Muscle of leg (tissue), 16 donors: ENCODE data around the gene CLEC2L. TPM values are rescaled to one million over a fixed set of nuclear protein-coding genes. Genes with fewer than 3 reads are reported as not detected.

ENCODE experiments used
- DNase-seq: peaks from one replicate; pipeline ENCODE4 v3.0.0; 2013
- H3K27ac ChIP-seq: one replicate; pipeline ENCODE4 v1.5.1; 2013; ENCODE audit warnings: mild to moderate bottlenecking, low read length, control low read depth
- H3K27me3 ChIP-seq: one replicate; pipeline ENCODE4 v1.6.1; 2013; ENCODE audit warnings: low read length; ENCODE audit not compliant: control insufficient read depth, insufficient read depth
- H3K36me3 ChIP-seq: one replicate; pipeline ENCODE4 v1.6.1; 2013; ENCODE audit warnings: low read length; ENCODE audit not compliant: control insufficient read depth, insufficient read depth
- H3K4me1 ChIP-seq: one replicate; pipeline ENCODE4 v1.6.1; 2013; ENCODE audit warnings: low read length; ENCODE audit not compliant: control insufficient read depth, insufficient read depth
- H3K4me3 ChIP-seq: one replicate; pipeline ENCODE4 v1.5.1; 2013; ENCODE audit warnings: low read length, control low read depth
- H3K9me3 ChIP-seq: replicated peaks from 2 replicates; pipeline ENCODE4 v1.6.1; 2013; ENCODE audit warnings: low read depth, low read length; ENCODE audit not compliant: control insufficient read depth
- WGBS: methylation state at CpG from one replicate; pipeline ENCODE4 v1.1.5; 2013; ENCODE audit warnings: missing lambda C conversion rate; ENCODE audit not compliant: insufficient coverage; 5-methylcytosine and 5-hydroxymethylcytosine counted together
- long read RNA-seq, 11 donors: transcript quantifications; one replicate each; lab custom pipeline, GENCODE V29; 2026
- polyA plus RNA-seq, 8 donors: library from polyadenylated mRNA; unstranded; fragments of 120-200 nt; gene quantifications; one replicate each; pipeline versions ENCODE4 v1.2.1 to v1.2.3, GENCODE V29; 2013; ENCODE audit warnings: inconsistent platforms in 1 of 8, low replicate concordance in 1 of 8; ENCODE audit not compliant: insufficient read length in 8 of 8, insufficient read depth in 1 of 8
- total RNA-seq: library from RNA; stranded (reverse); fragments of 120-200 nt; gene quantifications from one replicate; pipeline ENCODE4 v1.2.4, GENCODE V29; 2013

CLEC2L gene
- 1.3 TPM for total RNA-seq
- 1 to 10 TPM in 6 of 8 donors, under 1 TPM in 2; 0.85 to 2.1 (median 1.3) TPM for polyA plus RNA-seq
- long read RNA-seq, donor 1: 0 reads
- long read RNA-seq, donor 2: 0 reads
- long read RNA-seq, donor 3, partial matches to known transcripts: 0 of 1 reads
- long read RNA-seq, donor 3, other reads (novel, unspliced or antisense): 0 of 1 reads
- long read RNA-seq, donor 4: 0 reads
- long read RNA-seq, donor 5: 0 reads
- long read RNA-seq, donor 6: 0 reads
- long read RNA-seq, donor 7: 0 reads
- long read RNA-seq, donor 8: 0 reads
- long read RNA-seq, donor 9, partial matches to known transcripts: 0 of 1 reads
- long read RNA-seq, donor 9, other reads (novel, unspliced or antisense): 0 of 1 reads
- long read RNA-seq, donor 10: 0 reads
- long read RNA-seq, donor 11: 0 reads

DNA sequence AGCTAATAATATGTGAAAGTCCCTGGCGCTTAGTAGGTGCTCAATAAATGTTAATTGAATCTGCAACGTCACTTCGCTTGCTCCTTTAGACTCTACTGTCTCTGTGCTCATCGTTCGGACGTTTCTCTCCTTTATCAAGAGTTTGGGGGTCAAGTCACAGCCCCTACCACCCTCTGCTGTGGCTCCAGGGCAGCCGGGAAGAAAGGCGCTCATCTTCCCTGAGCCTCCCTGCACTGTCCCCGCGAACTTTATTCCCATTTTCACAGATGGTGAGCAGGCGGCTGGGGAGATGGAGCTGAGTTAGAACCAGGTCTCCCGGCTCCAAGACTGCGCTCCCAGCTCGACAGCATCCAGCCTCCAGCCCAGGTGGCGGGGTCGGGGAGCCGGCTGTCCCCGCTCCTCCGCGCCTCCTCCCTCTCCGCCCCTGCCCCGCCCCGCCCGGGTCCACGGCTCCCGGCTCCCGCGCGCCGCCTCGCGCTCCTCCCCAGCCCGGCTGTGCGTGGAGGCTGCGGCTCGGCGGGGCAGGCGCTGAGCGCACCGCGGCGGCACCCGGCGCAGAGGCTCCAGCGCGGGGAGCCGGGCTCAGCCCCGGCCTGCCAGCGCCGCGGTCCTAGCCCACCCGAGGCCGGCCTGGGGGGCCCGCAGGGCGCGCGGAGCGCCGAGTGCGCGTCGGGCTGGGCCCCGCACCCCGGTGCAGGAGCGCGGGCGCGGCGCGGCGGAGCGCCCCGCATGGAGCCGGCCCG lies at the start of gene CLEC2L:
Gene CLEC2L (plus strand): TSS at position 487 of the 743 bp plus-strand sequence. CDS start 243 bp downstream, at position 730.
- peaks cover 48% of the 10 kb centered on the region for H3K27me3 ChIP-seq
- H3K4me1 ChIP-seq: peaks cover 8% of the 10 kb centered on the region
- DNase-seq: peak; percentile 53
- peak within 1 kb of the TSS; percentile 28 for H3K4me3 ChIP-seq
- under 1% methylated on average over 71 of the region's 75 CpGs for WGBS
- H3K27ac ChIP-seq: no peak within 1 kb of the TSS
- no peaks in the 10 kb centered on the region for H3K36me3 ChIP-seq
- no peaks in the 10 kb centered on the region for H3K9me3 ChIP-seq

DNA sequence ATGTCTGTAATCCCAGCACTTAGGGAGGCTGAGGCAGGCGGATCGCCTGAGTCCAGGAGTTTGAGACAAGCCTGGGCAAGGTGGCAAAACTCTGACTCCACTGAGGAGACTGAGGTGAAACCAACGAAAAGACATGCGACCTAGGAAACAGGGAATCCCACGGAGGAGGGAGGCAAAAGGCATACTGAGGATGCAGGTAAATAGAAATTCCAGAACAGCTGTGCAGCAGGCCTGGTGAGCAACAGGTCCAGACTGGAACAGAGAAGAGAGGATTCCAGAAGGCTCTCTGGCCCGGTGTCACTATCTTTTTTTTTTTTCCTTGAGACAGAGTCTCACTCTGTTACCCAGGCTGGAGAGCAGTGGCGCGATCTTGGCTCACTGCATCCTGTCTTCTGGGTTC lies 47.3 kb upstream of the CLEC2L start:
- WGBS: 87% methylated on average over 5 of the region's 8 CpGs

DNA sequence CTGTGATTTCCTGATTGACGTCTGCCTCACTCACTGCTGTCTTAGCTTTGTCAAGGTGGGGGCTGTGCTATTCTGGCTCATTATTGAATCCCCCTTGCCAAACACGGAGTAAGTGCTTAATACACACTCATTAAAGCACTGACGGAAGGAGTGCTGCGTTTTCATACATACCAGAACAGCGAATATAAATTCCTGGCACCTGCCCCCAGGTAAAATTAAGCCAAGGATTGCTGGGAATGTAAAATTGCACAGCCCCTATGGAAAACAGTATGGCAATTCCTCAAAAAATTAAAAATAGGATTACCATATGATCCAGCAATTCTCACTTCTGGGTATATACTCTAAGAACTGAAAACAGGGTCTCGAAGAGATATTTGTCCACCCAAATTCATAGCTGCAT lies 46.6 kb upstream of the CLEC2L start:
- Histone ChIP-seq H3K9me3 (peaks cover 9% of the 10 kb centered on the region), H3K27ac (no peak overlapping the region), H3K27me3 (peaks cover 19% of the 10 kb centered on the region), H3K36me3 (no peaks in the 10 kb centered on the region), H3K4me3 (no peak overlapping the region), H3K4me1 (no peaks in the 10 kb centered on the region)
- DNase-seq: no peak
- WGBS: 40% methylated on average over 1 of the region's 6 CpGs

More for the DNA sequence above, 47.3 kb upstream of the CLEC2L start:
- Histone ChIP-seq H3K9me3 (peaks cover 9% of the 10 kb centered on the region), H3K36me3 (no peaks in the 10 kb centered on the region), H3K27ac (no peak overlapping the region), H3K27me3 (peaks cover 12% of the 10 kb centered on the region), H3K4me3 (no peak overlapping the region), H3K4me1 (no peaks in the 10 kb centered on the region)
- no peak for DNase-seq

DNA sequence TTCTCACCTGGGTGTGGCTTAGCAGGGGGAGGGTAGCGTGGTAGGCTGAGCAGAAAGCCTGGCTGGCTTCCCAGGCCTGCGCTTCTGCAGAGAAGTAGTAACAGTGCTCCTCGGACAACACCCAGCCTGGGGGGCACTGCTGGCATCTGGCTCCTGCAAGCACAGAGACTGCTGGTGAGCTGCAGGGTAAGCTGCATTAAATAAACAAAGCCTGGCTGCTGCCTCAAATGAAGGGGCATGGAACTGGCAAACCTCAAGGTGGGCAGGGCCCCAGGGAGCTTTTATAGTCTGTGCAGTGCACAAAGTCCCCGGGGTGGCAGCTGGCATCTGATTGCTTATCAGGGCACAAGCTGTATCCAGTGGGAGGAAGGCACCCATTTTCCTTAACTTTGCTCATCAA lies 43.9 kb upstream of the CLEC2L start:
- no peaks in the 10 kb centered on the region for H3K9me3 ChIP-seq
- H3K4me3 ChIP-seq: no peak overlapping the region
- DNase-seq: no peak
- H3K27me3 ChIP-seq: peaks cover 46% of the 10 kb centered on the region
- 65% methylated on average over 3 of the region's 4 CpGs for WGBS
- H3K27ac ChIP-seq: no peak overlapping the region
- H3K36me3 ChIP-seq: no peaks in the 10 kb centered on the region
- peaks cover 12% of the 10 kb centered on the region for H3K4me1 ChIP-seq

DNA sequence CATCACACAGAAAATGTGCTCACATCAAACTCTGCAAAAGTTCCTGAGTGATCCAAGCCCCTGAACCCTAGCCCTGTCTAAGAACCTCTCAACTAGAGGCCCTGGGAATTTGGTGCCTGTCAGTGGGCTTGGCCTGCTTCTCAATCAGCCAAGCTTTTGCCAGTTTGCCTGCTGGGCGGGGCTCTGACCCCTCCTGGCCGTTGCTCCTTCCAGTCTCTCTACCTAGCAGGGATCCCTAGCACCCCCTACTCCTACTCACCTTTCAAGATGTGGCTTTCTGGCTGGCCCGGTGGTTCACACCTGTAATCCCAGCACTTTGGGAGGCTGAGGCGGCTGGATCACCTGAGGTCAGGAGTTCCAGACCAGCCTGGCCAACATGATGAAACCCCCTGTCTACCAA lies 42.1 kb upstream of the CLEC2L start:
- no peak overlapping the region for H3K27ac ChIP-seq
- H3K27me3 ChIP-seq: peaks cover 56% of the 10 kb centered on the region
- DNase-seq: no peak
- no peak overlapping the region for H3K4me3 ChIP-seq
- no peaks in the 10 kb centered on the region for H3K36me3 ChIP-seq
- 64% methylated on average over 4 of the region's 4 CpGs for WGBS
- peaks cover 12% of the 10 kb centered on the region for H3K4me1 ChIP-seq
- no peaks in the 10 kb centered on the region for H3K9me3 ChIP-seq

DNA sequence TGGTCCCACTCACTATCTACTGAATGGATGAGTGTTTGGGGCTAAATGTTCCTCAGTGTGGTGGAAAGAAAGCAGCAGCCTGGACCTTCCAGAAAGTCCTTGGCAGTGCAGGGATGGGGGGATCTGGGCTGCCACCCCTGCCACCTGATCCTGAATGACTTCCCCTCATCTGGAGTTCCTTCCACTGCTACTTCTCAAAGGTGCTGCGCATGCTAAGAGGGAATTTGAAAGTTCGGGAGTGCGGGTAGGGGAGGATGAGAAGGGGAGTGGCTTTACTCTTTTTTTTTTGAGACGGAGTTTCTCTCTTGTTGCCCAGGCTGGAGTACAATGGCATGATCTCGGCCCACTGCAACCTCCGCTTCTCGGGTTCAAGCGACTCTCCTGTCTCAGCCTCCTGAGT lies 41.4 kb upstream of the CLEC2L start:
- Histone ChIP-seq H3K4me3 (no peak overlapping the region), H3K27me3 (peaks cover 61% of the 10 kb centered on the region), H3K4me1 (peaks cover 12% of the 10 kb centered on the region), H3K27ac (no peak overlapping the region), H3K36me3 (no peaks in the 10 kb centered on the region), H3K9me3 (no peaks in the 10 kb centered on the region)
- no peak for DNase-seq
- 60% methylated on average over 1 of the region's 8 CpGs for WGBS

DNA sequence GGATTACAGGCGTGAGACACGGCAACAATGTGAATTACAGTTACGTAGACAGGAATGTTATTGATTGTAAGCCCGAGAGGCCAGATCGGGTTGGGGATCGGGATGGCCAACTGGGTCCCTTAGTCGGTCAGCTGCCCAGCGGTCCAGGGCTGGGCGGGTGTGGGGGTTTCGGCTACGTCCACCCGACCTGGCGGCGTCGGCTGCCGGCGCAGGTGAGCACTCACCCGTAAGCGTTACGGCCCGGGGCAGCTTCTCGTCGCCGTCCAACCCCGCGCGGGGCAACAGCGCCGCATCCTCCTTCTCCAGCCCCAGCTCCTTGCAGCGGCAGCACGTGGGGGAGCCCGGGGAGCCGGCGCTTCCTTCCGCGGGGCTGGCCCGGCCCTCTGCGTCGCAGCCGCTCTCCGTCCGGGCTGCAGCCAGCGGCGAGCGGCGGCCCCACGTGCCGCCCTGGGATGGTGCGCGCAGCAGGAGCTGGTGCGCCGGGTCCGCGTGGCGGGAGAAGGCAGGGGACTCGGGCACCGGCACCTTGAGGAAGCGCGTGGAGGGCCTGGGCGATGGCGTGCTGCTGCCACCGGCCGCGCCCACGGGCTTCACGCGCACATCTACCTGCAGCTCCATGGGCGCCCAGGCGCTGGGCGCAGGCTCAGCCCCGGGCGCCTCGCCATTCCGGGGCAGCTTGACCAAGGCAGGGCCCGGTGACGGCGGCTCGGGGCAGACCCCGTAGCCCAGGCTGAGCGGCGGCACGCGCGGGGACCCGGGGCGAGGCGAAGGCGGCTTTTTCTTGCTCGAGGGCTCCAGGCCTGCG lies 40.6 kb upstream of the CLEC2L start:
- peak; percentile 20 for DNase-seq
- under 1% methylated on average over 90 of the region's 90 CpGs for WGBS
- Histone ChIP-seq H3K4me3 (peak overlapping the region; percentile 17), H3K27me3 (peaks cover 62% of the 10 kb centered on the region), H3K4me1 (peaks cover 12% of the 10 kb centered on the region), H3K27ac (no peak overlapping the region), H3K36me3 (no peaks in the 10 kb centered on the region), H3K9me3 (no peaks in the 10 kb centered on the region)

DNA sequence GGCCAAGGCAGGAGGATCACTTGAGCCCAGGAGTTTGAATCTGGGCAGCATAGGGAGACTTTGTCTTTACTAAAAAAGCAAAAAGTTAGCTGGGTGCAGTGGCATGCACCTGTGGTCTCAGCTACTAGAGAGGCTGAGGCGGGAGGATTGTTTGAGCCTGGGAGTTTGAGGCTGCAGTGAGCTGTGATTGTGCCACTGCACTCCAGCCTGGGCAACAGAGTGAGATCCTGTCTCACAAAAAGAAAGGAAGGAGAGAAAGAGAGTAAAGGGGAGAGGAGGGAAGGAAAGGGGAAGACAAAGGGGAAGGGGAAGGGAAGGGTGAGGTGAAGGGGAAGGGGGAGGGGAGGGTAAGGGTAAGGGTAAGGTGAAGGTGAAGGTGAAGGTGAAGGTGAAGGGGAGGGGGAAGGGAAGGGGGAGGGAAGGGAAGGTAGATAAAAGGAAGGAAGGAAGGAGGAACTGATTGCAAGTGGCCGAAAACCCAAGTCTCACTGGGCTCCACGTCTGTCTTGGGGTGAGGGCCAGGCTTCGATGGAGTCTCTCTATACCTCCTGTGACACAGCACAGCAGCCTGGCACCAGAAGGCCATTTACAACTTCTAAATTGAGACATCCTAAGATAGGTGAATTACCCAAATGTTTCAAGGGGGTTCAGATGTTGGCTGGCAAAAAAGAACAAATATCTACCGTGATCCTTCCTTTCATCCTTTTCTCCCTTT lies 36.0 kb upstream of the CLEC2L start:
- WGBS: 92% methylated on average over 1 of the region's 5 CpGs
- Histone ChIP-seq H3K9me3 (no peaks in the 10 kb centered on the region), H3K36me3 (no peaks in the 10 kb centered on the region), H3K4me1 (peaks cover 11% of the 10 kb centered on the region), H3K27me3 (peaks cover 46% of the 10 kb centered on the region), H3K27ac (no peak overlapping the region), H3K4me3 (no peak overlapping the region)
- DNase-seq: no peak

DNA sequence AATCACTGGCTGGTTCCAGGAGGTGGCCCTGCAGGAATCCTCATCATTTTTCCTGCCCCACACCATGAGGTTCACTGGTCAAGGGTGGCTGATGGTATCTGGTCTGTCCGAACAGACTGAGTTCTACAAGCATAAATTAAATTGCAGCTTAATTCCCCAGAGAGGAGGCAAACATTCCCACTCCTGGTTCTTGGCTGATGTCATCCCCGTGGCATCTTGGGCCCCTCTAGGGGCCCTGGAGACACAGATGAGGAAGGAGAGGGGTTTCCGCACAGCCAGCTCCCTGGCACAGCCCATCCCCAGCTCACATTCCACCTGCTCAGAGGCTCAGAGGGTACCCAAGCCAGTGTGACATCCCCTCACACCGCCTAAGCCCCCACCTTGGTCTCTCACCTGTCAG lies 34.7 kb upstream of the CLEC2L start:
- H3K9me3 ChIP-seq: no peaks in the 10 kb centered on the region
- no peak overlapping the region for H3K27ac ChIP-seq
- H3K27me3 ChIP-seq: peaks cover 33% of the 10 kb centered on the region
- 75% methylated on average over 1 of the region's 4 CpGs for WGBS
- peaks cover 2% of the 10 kb centered on the region for H3K4me1 ChIP-seq
- H3K36me3 ChIP-seq: no peaks in the 10 kb centered on the region
- no peak overlapping the region for H3K4me3 ChIP-seq
- no peak for DNase-seq
